Sigmoid colon (tissue), 7 donors: ENCODE results near the gene LPIN1. TPM values are rescaled to one million over a fixed set of nuclear protein-coding genes. Genes with fewer than 3 reads are reported as not detected.

Experiments
- DNase-seq: peaks from one replicate; pipeline ENCODE4 v3.0.0-alpha.2; 2019
- H3K27ac ChIP-seq, 4 donors: fragments of 200-600 bp; sonication (generic); one replicate each; pipeline ENCODE4 v1.5.1; 2016 to 2019; ENCODE audit warnings: mild to moderate bottlenecking in 1 of 4
- H3K27me3 ChIP-seq, 3 donors: fragments of 200-600 bp; sonication (generic); one replicate each; pipeline ENCODE4 v1.5.1; 2019; ENCODE audit warnings: mild to moderate bottlenecking in 1 of 3
- H3K36me3 ChIP-seq, 4 donors: fragments of 200-600 bp; sonication (generic); one replicate each; pipeline ENCODE4 v1.5.1; 2016 to 2019
- H3K4me1 ChIP-seq, 4 donors: fragments of 200-600 bp; sonication (generic); one replicate each; pipeline ENCODE4 v1.5.1; 2017 to 2019
- H3K4me3 ChIP-seq, 4 donors: fragments of 200-600 bp; sonication (generic); one replicate each; pipeline ENCODE4 v1.5.1; 2017 to 2019; ENCODE audit warnings: mild to moderate bottlenecking in 2 of 4, moderate library complexity in 1 of 4
- H3K9me3 ChIP-seq, 4 donors: fragments of 200-600 bp in 3 of 4; sonication (generic) in 3 of 4; one replicate each; pipeline versions ENCODE4 v1.5.1 to v1.6.1; 2013 to 2019
- EP300 ChIP-seq, 4 donors: sonication (generic); formaldehyde crosslinking; IDR thresholded peaks; one replicate each; pipeline ENCODE4 v1.6.1; 2017; ENCODE audit warnings: antibody characterized with exemption in 4 of 4
- POLR2A ChIP-seq, 2 donors: fragments of 450-650 bp; IDR thresholded peaks; one replicate each; pipeline ENCODE4 v1.6.1; 2016; ENCODE audit warnings: antibody characterized with exemption in 2 of 2, mild to moderate bottlenecking in 2 of 2, moderate library complexity in 2 of 2
- POLR2AphosphoS5 ChIP-seq, 4 donors: sonication (generic); formaldehyde crosslinking; IDR thresholded peaks; one replicate each; pipeline ENCODE4 v1.6.1; 2017; ENCODE audit warnings: antibody characterized with exemption in 4 of 4
- WGBS, 2 donors: extraction: QIAGEN DNeasy Blood & Tissue Kit; methylation state at CpG; one replicate each; pipeline ENCODE4 v1.1.7; 2013; 5-methylcytosine and 5-hydroxymethylcytosine counted together
- intact Hi-C: fragments of 100-400 bp; cut with DNase I; formaldehyde crosslinking; loops from one replicate; pipeline ENCODE4 v1.15.1; 2023
- polyA plus RNA-seq, 3 donors: library from polyadenylated mRNA; stranded (reverse); fragments of 200-250 nt; gene quantifications; one replicate each; pipeline ENCODE4 v1.2.3, GENCODE V29; 2013
- total RNA-seq, 4 donors: library from RNA; depleted of rRNA; stranded (reverse); fragments of >200 nt; gene quantifications; one replicate each; pipeline ENCODE4 v1.1.0, GENCODE V29; 2016
- TF ChIP-seq, protein P1 (sequence below), 4 experiments: fragments of 450-650 bp in 3 of 4; fragments of 200-600 bp in 1 of 4; IDR thresholded peaks; one replicate each; pipeline ENCODE4 v1.5.1; 2016 to 2019; ENCODE audit warnings: antibody characterized with exemption in 4 of 4, mild to moderate bottlenecking in 3 of 4, moderate library complexity in 2 of 4
- donor health status: healthy with polysubstance abuse.
- donor health status: Bipolar disorder and iron deficiency.
- donor health status: healthy.

The LPIN1 gene
- total and polyA plus RNA-seq, 7 donors = 4.2 to 37.4 (median 28.2) TPM

DNA sequence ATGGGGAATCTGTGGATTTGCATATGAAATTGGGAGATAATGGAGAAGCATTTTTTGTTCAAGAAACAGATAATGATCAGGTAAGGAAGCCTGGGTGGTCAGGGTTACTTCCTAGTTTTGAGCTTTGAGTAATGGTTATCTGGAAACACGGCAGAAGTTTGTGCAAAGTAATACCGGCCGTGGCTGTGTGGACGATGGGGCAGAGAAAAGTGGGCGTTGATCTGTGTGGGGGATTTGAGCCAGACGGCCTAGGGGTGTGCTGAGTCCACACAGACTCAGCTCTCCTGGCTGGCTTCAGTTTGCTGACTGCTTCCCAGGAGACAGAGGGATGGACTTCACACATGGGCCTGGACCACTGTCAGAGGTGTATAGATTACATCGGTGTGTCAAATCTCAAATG is 21.3 kb downstream of the LPIN1 start:
- Histone ChIP-seq H3K9me3 (no peaks in the 10 kb centered on the region), H3K27ac (no peak overlapping the region), H3K36me3 (peaks cover 10 to 70% (median 14%) of the 10 kb centered on the region in 4 donors), H3K27me3 (no peaks in the 10 kb centered on the region), H3K4me1 (peaks cover 0 to 12% (median 9%) of the 10 kb centered on the region in 4 donors), H3K4me3 (no peak overlapping the region)
- 78 to 94% methylated on average over 7 of the region's 7 CpGs for WGBS, 2 donors
- intact Hi-C loops = no loop called here
- DNase-seq = no peak
- TF ChIP-seq POLR2A (IDR thresholded peaks at IDR 0.05) (no peak), EP300 (IDR thresholded peaks at IDR 0.05) (no peak), POLR2AphosphoS5 (IDR thresholded peaks at IDR 0.05) (no peak)
- TF ChIP-seq, protein P1, sequence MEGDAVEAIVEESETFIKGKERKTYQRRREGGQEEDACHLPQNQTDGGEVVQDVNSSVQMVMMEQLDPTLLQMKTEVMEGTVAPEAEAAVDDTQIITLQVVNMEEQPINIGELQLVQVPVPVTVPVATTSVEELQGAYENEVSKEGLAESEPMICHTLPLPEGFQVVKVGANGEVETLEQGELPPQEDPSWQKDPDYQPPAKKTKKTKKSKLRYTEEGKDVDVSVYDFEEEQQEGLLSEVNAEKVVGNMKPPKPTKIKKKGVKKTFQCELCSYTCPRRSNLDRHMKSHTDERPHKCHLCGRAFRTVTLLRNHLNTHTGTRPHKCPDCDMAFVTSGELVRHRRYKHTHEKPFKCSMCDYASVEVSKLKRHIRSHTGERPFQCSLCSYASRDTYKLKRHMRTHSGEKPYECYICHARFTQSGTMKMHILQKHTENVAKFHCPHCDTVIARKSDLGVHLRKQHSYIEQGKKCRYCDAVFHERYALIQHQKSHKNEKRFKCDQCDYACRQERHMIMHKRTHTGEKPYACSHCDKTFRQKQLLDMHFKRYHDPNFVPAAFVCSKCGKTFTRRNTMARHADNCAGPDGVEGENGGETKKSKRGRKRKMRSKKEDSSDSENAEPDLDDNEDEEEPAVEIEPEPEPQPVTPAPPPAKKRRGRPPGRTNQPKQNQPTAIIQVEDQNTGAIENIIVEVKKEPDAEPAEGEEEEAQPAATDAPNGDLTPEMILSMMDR (IDR thresholded peaks at IDR 0.05) = no peak

DNA sequence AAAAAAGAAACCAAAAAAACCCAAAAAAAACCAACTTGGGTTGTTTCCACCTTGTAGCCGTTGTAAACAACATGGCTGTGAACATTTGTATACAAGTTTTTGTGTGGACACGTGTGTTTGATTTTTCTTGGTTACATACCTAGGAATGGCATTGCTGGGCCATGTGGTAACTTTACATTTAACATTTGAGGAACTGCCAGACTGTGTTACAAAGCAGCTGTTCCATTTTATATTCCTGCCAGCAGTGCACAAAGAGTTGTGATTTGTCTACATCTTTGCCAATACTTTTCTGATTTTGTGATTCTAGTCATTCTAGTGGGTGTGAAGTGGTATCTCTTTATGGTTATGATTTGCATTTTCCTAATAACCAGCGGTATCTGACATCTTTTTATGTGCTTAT is 22.5 kb downstream of the LPIN1 start:
- Histone ChIP-seq H3K9me3 (no peaks in the 10 kb centered on the region), H3K27ac (no peak overlapping the region), H3K36me3 (peaks cover 10 to 79% (median 18%) of the 10 kb centered on the region in 4 donors), H3K4me3 (no peak overlapping the region), H3K27me3 (no peaks in the 10 kb centered on the region), H3K4me1 (peaks cover 0 to 12% (median 9%) of the 10 kb centered on the region in 4 donors)
- 76 to 81% methylated on average over 3 of the region's 3 CpGs for WGBS, 2 donors
- TF ChIP-seq POLR2AphosphoS5 (IDR thresholded peaks at IDR 0.05) (no peak), EP300 (IDR thresholded peaks at IDR 0.05) (no peak), POLR2A (IDR thresholded peaks at IDR 0.05) (no peak)
- TF ChIP-seq, protein P1 (IDR thresholded peaks at IDR 0.05) = no peak
- no peak for DNase-seq
- intact Hi-C loops = no loop called here

- Histone ChIP-seq H3K27ac (no peak overlapping the region), H3K4me3 (no peak overlapping the region), H3K36me3 (peaks cover 13 to 85% (median 23%) of the 10 kb centered on the region in 4 donors), H3K4me1 (peaks cover 0 to 6% (median 4%) of the 10 kb centered on the region in 4 donors), H3K9me3 (no peaks in the 10 kb centered on the region), H3K27me3 (no peaks in the 10 kb centered on the region)
- WGBS, 2 donors = 52 to 66% methylated on average over 3 of the region's 3 CpGs
- TF ChIP-seq, protein P1 (IDR thresholded peaks at IDR 0.05) = no peak
- TF ChIP-seq POLR2A (IDR thresholded peaks at IDR 0.05) = no peak
- TF ChIP-seq EP300 (IDR thresholded peaks at IDR 0.05) = no peak
- no peak for TF ChIP-seq POLR2AphosphoS5 (IDR thresholded peaks at IDR 0.05)
- intact Hi-C loops = no loop called here
- DNase-seq = no peak
Measured at GRCh38 chr2:11769516-11769915, 23.1 kb downstream of the LPIN1 start.

- H3K4me1 ChIP-seq = no peaks in the 10 kb centered on the region
- DNase-seq = no peak
- no peak overlapping the region for H3K4me3 ChIP-seq
- intact Hi-C loops = no loop called here
- H3K36me3 ChIP-seq = peaks cover 12 to 82% (median 22%) of the 10 kb centered on the region in 4 donors
- H3K9me3 ChIP-seq = no peaks in the 10 kb centered on the region
- H3K27ac ChIP-seq = no peak overlapping the region
- H3K27me3 ChIP-seq = no peaks in the 10 kb centered on the region
- WGBS, 2 donors = 77 to 82% methylated on average over 6 of the region's 6 CpGs
- no peak for TF ChIP-seq POLR2A (IDR thresholded peaks at IDR 0.05)
- no peak for TF ChIP-seq EP300 (IDR thresholded peaks at IDR 0.05)
- TF ChIP-seq, protein P1 (IDR thresholded peaks at IDR 0.05) = no peak
- TF ChIP-seq POLR2AphosphoS5 (IDR thresholded peaks at IDR 0.05) = no peak
Measured at GRCh38 chr2:11770531-11771188, 24.2 kb downstream of the LPIN1 start.
